SU-DHL-6 (cell line): Measurements from ENCODE around the gene CSRNP3.

ENCODE experiments used
- H2AFZ ChIP-seq: fragments of 200-600 bp; sonication (generic); 2 replicates; pipeline ENCODE4 v1.6.1; 2014; ENCODE audit warnings: low read depth, mild to moderate bottlenecking, moderate library complexity, mixed read lengths, antibody characterized with exemption, low read length; ENCODE audit not compliant: severe bottlenecking
- H3F3A ChIP-seq: fragments of 200-600 bp; shearing (Covaris generic); 2 replicates; pipeline ENCODE4 v1.6.0; 2016; ENCODE audit warnings: antibody characterized with exemption, mild to moderate bottlenecking; ENCODE audit not compliant: insufficient read depth
- H3K27ac ChIP-seq: fragments of 200-600 bp; sonication (generic); 2 replicates; pipeline ENCODE4 v1.5.1; 2016; ENCODE audit warnings: low read depth, mild to moderate bottlenecking, low read length, moderate library complexity, mixed read lengths
- H3K27me3 ChIP-seq: fragments of 200-600 bp; sonication (generic), shearing (Covaris generic); 2 replicates; pipeline ENCODE4 v1.6.0; 2014; ENCODE audit warnings: mild to moderate bottlenecking, low read length
- H3K36me3 ChIP-seq: fragments of 200-600 bp; sonication (generic); 2 replicates; pipeline ENCODE4 v1.6.1; 2014; ENCODE audit warnings: mild to moderate bottlenecking, low read length, mixed read lengths
- H3K4me2 ChIP-seq: fragments of 300-600, 200-600 bp; shearing (Covaris generic), sonication (generic); 2 replicates; pipeline ENCODE4 v1.6.0; 2014; ENCODE audit warnings: low read length, low read depth, mild to moderate bottlenecking; ENCODE audit not compliant: poor library complexity, severe bottlenecking
- H3K4me3 ChIP-seq: fragments of 200-600 bp; sonication (generic); 2 replicates; pipeline ENCODE4 v1.5.1; 2014; ENCODE audit warnings: antibody characterized with exemption, low read length, mild to moderate bottlenecking, mixed read lengths; ENCODE audit not compliant: insufficient read depth, poor library complexity, severe bottlenecking
- H3K79me2 ChIP-seq: fragments of 200-600 bp; sonication (generic); 2 replicates; pipeline ENCODE4 v1.6.1; 2014; ENCODE audit warnings: mild to moderate bottlenecking, low read length, moderate library complexity; ENCODE audit not compliant: insufficient read depth
- H3K9ac ChIP-seq: fragments of 200-600 bp; sonication (generic); 2 replicates; pipeline ENCODE4 v1.7.0; 2014; ENCODE audit warnings: mild to moderate bottlenecking, low read length
- H3K9me2 ChIP-seq: fragments of 200-600 bp; sonication (generic); replicated peaks from 2 replicates; pipeline ENCODE4 v1.6.1; 2014; ENCODE audit warnings: low read length; ENCODE audit not compliant: insufficient read depth
- H3K9me3 ChIP-seq: fragments of 200-600 bp; sonication (generic); 2 replicates; pipeline ENCODE4 v1.6.1; 2014; ENCODE audit warnings: low read length, mixed read lengths; ENCODE audit not compliant: insufficient read depth
- H4K20me1 ChIP-seq: fragments of 200-600 bp; sonication (generic); 2 replicates; pipeline ENCODE4 v1.6.1; 2014; ENCODE audit warnings: low read depth, mild to moderate bottlenecking, antibody characterized with exemption, low read length, moderate library complexity, mixed read lengths
- CTCF ChIP-seq: fragments of 200-600 bp; sonication (generic); IDR thresholded peaks from one replicate; pipeline ENCODE4 v1.5.1; 2017; ENCODE audit warnings: antibody characterized with exemption, mild to moderate bottlenecking, low read length, moderate library complexity; ENCODE audit not compliant: insufficient read depth, poor library complexity, severe bottlenecking
- EZH2phosphoT487 ChIP-seq: fragments of 200-600 bp; sonication (generic), shearing (Covaris generic); conservative IDR thresholded peaks from 2 replicates; pipeline ENCODE4 v1.6.1; 2018; ENCODE audit warnings: mild to moderate bottlenecking, antibody characterized with exemption, low read length, moderate library complexity, mixed read lengths

The CSRNP3 gene

GRCh38 chr2:165425556-165425955, 43.9 kb upstream of the CSRNP3 start:
- Histone ChIP-seq H3K27ac (no peak overlapping the region), H3K36me3 (no peaks in the 10 kb centered on the region), H3K27me3 (no peaks in the 10 kb centered on the region), H3K9me3 (no peaks in the 10 kb centered on the region), H3K9ac (no peak overlapping the region), H4K20me1 (no peaks in the 10 kb centered on the region), H2AFZ (no peak overlapping the region), H3K4me3 (no peak overlapping the region), H3K4me2 (no peak overlapping the region), H3F3A (no peaks in the 10 kb centered on the region), H3K9me2 (no peaks in the 10 kb centered on the region), H3K79me2 (no peaks in the 10 kb centered on the region)
- no peak for TF ChIP-seq CTCF
- TF ChIP-seq EZH2phosphoT487: no peak

- Histone ChIP-seq H2AFZ (no peak overlapping the region), H3K9me3 (no peaks in the 10 kb centered on the region), H4K20me1 (no peaks in the 10 kb centered on the region)
Observed at GRCh38 chr2:165427686-165428085, 41.8 kb upstream of the CSRNP3 start.

GRCh38 chr2:165428926-165429325, 40.6 kb upstream of the CSRNP3 start:
- Histone ChIP-seq H3K4me3 (no peak overlapping the region), H3K9me2 (no peaks in the 10 kb centered on the region), H4K20me1 (no peaks in the 10 kb centered on the region), H3K36me3 (no peaks in the 10 kb centered on the region), H2AFZ (no peak overlapping the region), H3K4me2 (no peak overlapping the region), H3K79me2 (no peaks in the 10 kb centered on the region), H3K27ac (no peak overlapping the region), H3F3A (no peaks in the 10 kb centered on the region), H3K9me3 (no peaks in the 10 kb centered on the region), H3K9ac (no peak overlapping the region), H3K27me3 (no peaks in the 10 kb centered on the region)
- TF ChIP-seq EZH2phosphoT487: no peak
- no peak for TF ChIP-seq CTCF

More at GRCh38 chr2:165427686-165428085, 41.8 kb upstream of the CSRNP3 start:
- no peaks in the 10 kb centered on the region for H3K9me2 ChIP-seq
- no peaks in the 10 kb centered on the region for H3K36me3 ChIP-seq
- no peaks in the 10 kb centered on the region for H3F3A ChIP-seq
- H3K79me2 ChIP-seq: no peaks in the 10 kb centered on the region
- no peak overlapping the region for H3K4me2 ChIP-seq
- H3K27ac ChIP-seq: no peak overlapping the region
- H3K27me3 ChIP-seq: no peaks in the 10 kb centered on the region
- H3K9ac ChIP-seq: no peak overlapping the region
- no peak for TF ChIP-seq EZH2phosphoT487
- no peak for TF ChIP-seq CTCF
- no peak overlapping the region for H3K4me3 ChIP-seq

GRCh38 chr2:165431014-165431413, 38.5 kb upstream of the CSRNP3 start:
- Histone ChIP-seq H3K36me3 (no peaks in the 10 kb centered on the region), H3K4me3 (no peak overlapping the region), H3K27ac (no peak overlapping the region), H3K9ac (no peak overlapping the region), H4K20me1 (no peaks in the 10 kb centered on the region), H2AFZ (no peak overlapping the region), H3K9me3 (no peaks in the 10 kb centered on the region), H3K9me2 (no peaks in the 10 kb centered on the region), H3K4me2 (no peak overlapping the region), H3K79me2 (no peaks in the 10 kb centered on the region), H3F3A (no peaks in the 10 kb centered on the region), H3K27me3 (no peaks in the 10 kb centered on the region)
- TF ChIP-seq EZH2phosphoT487: no peak
- TF ChIP-seq CTCF: no peak
